Smooth muscle cell (in vitro differentiated cells): ENCODE measurements around the gene ATL2. TPM values are rescaled to one million over a fixed set of nuclear protein-coding genes. Genes with fewer than 3 reads are reported as not detected.

ENCODE experiments used
- DNase-seq: peaks from one replicate; lab custom pipeline; 2025; ENCODE audit not compliant: unreplicated experiment; lab: John Stamatoyannopoulos, UW
- H2AFZ ChIP-seq: fragments of 200-600 bp; sonication (generic); 2 replicates; pipeline ENCODE4 v1.6.0; 2016; ENCODE audit warnings: antibody characterized with exemption, low read depth, mild to moderate bottlenecking
- H3F3A ChIP-seq: fragments of 200-600 bp; sonication (generic); 2 replicates; pipeline ENCODE4 v1.6.0; 2017; ENCODE audit warnings: antibody characterized with exemption, low read depth
- H3K27ac ChIP-seq: fragments of 200-600 bp; sonication (generic); 2 replicates; pipeline ENCODE4 v1.5.1; 2016; ENCODE audit warnings: low read depth, mild to moderate bottlenecking
- H3K27me3 ChIP-seq: fragments of 200-600 bp; sonication (generic); 2 replicates; pipeline ENCODE4 v1.6.1; 2016; ENCODE audit warnings: low read depth, mild to moderate bottlenecking
- H3K36me3 ChIP-seq: fragments of 200-600 bp; sonication (generic); 2 replicates; pipeline ENCODE4 v1.5.1; 2016; ENCODE audit warnings: low read depth
- H3K4me1 ChIP-seq: fragments of 200-600 bp; sonication (generic); 2 replicates; pipeline ENCODE4 v1.5.1; 2016; ENCODE audit warnings: low read depth
- H3K4me2 ChIP-seq: fragments of 200-600 bp; sonication (generic); 2 replicates; pipeline ENCODE4 v1.6.0; 2016; ENCODE audit warnings: mild to moderate bottlenecking
- H3K4me3 ChIP-seq: fragments of 200-600 bp; sonication (generic); 2 replicates; pipeline ENCODE4 v1.5.1; 2016; ENCODE audit warnings: mild to moderate bottlenecking
- H3K79me2 ChIP-seq: fragments of 200-600 bp; sonication (generic); 2 replicates; pipeline ENCODE4 v1.6.0; 2016; ENCODE audit warnings: low read depth, mild to moderate bottlenecking
- H3K9ac ChIP-seq: fragments of 200-600 bp; sonication (generic); 2 replicates; pipeline ENCODE4 v1.6.0; 2016; ENCODE audit warnings: low read depth
- H3K9me3 ChIP-seq: fragments of 200-600 bp; sonication (generic); replicated peaks from 2 replicates; pipeline ENCODE4 v1.5.1; 2016; ENCODE audit warnings: low read depth
- H4K20me1 ChIP-seq: fragments of 200-600 bp; sonication (generic); 2 replicates; pipeline ENCODE4 v1.6.0; 2016; ENCODE audit warnings: low read depth
- WGBS: methylation state at CpG from one replicate; pipeline ENCODE4 v1.1.7; 2016; ENCODE audit warnings: low lambda C conversion rate; 5-methylcytosine and 5-hydroxymethylcytosine counted together
- polyA plus RNA-seq: library from polyadenylated mRNA; unstranded; fragments of >200 nt; fragmentation: Nextera tagmentation; extraction: Ambion mirVana; gene quantifications from 2 replicates; pipeline ENCODE4 v1.2.1, GENCODE V29; 2016
- total RNA-seq: library from RNA; depleted of rRNA; stranded (reverse); fragments of >200 nt; gene quantifications from 2 replicates; pipeline ENCODE4 v1.2.3, GENCODE V29; 2014
- TF ChIP-seq, protein P1 (sequence below): fragments of 200-600 bp; sonication (generic); IDR thresholded peaks from 2 replicates; pipeline ENCODE4 v1.5.1; 2017; ENCODE audit warnings: borderline replicate concordance, mild to moderate bottlenecking, antibody characterized with exemption; ENCODE audit not compliant: insufficient read depth, poor library complexity, severe bottlenecking

ATL2 gene
- total and polyA plus RNA-seq, 2 experiments from 2014 or later: 19.9 to 56.7 TPM

DNA sequence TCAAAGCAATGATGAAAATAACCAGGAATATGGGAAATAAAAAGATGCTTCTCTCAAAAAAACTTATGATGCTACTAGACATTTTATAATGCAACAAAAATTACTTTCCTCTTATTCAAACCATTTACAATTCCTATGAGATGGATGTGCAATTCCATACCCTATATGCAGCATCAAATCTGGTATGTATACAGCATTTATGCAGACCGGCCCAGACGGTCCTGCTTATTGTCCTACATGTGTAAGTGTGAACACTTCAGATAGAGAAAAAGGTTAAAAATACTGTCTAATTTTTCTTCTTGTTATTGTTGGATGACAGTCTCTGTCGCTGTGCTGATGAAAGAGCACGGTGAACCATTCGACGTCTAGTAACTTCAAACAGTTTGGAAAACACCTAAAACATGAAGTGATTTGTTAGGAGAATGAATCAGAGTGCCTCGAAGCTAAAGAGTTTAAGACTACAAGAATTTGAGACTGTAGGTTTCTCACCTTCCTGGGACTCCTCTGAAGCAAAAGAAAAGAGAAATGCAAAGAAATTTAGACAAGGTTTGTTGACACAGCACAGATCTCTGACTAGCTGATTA lies 80.8 kb downstream of the ATL2 start:
- WGBS: 83% methylated on average over 7 of the region's 7 CpGs
- Histone ChIP-seq H3F3A (no peaks in the 10 kb centered on the region), H2AFZ (no peak overlapping the region), H3K9ac (no peak overlapping the region), H3K27ac (no peak overlapping the region), H3K4me3 (no peak overlapping the region), H3K9me3 (no peaks in the 10 kb centered on the region), H4K20me1 (no peaks in the 10 kb centered on the region), H3K4me1 (no peaks in the 10 kb centered on the region), H3K4me2 (no peak overlapping the region), H3K27me3 (no peaks in the 10 kb centered on the region), H3K36me3 (peaks cover 14% of the 10 kb centered on the region), H3K79me2 (no peaks in the 10 kb centered on the region)
- no peak for DNase-seq
- TF ChIP-seq, protein P1, sequence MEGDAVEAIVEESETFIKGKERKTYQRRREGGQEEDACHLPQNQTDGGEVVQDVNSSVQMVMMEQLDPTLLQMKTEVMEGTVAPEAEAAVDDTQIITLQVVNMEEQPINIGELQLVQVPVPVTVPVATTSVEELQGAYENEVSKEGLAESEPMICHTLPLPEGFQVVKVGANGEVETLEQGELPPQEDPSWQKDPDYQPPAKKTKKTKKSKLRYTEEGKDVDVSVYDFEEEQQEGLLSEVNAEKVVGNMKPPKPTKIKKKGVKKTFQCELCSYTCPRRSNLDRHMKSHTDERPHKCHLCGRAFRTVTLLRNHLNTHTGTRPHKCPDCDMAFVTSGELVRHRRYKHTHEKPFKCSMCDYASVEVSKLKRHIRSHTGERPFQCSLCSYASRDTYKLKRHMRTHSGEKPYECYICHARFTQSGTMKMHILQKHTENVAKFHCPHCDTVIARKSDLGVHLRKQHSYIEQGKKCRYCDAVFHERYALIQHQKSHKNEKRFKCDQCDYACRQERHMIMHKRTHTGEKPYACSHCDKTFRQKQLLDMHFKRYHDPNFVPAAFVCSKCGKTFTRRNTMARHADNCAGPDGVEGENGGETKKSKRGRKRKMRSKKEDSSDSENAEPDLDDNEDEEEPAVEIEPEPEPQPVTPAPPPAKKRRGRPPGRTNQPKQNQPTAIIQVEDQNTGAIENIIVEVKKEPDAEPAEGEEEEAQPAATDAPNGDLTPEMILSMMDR: no peak

DNA sequence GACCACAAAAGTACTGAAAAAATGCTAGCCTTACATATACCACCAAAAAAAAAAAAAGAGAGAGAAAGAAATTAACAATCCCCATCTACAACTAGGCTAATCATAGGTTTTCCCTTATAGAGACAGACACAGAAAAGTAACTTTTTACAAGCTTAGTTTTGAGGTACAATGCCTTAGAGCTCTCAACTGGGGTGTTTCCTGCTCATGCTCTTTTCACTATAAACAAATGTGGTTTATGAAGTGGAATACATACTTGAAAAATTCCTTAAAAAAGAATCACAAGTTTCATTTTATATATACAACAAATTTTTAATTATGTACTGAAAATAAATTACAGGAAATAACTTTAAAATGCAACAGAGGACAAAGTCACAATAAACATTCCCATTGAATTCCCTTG lies 82.5 kb downstream of the ATL2 start:
- no peak overlapping the region for H3K4me3 ChIP-seq
- no peak overlapping the region for H2AFZ ChIP-seq
- H3K9ac ChIP-seq: no peak overlapping the region
- no peaks in the 10 kb centered on the region for H3K79me2 ChIP-seq
- H3K36me3 ChIP-seq: peaks cover 14% of the 10 kb centered on the region
- H3F3A ChIP-seq: no peaks in the 10 kb centered on the region
- no peaks in the 10 kb centered on the region for H3K9me3 ChIP-seq
- no peak for DNase-seq
- TF ChIP-seq, protein P1: no peak
- H3K4me2 ChIP-seq: no peak overlapping the region
- no peaks in the 10 kb centered on the region for H3K27me3 ChIP-seq
- H3K4me1 ChIP-seq: no peaks in the 10 kb centered on the region
- no peaks in the 10 kb centered on the region for H4K20me1 ChIP-seq
- no peak overlapping the region for H3K27ac ChIP-seq

DNA sequence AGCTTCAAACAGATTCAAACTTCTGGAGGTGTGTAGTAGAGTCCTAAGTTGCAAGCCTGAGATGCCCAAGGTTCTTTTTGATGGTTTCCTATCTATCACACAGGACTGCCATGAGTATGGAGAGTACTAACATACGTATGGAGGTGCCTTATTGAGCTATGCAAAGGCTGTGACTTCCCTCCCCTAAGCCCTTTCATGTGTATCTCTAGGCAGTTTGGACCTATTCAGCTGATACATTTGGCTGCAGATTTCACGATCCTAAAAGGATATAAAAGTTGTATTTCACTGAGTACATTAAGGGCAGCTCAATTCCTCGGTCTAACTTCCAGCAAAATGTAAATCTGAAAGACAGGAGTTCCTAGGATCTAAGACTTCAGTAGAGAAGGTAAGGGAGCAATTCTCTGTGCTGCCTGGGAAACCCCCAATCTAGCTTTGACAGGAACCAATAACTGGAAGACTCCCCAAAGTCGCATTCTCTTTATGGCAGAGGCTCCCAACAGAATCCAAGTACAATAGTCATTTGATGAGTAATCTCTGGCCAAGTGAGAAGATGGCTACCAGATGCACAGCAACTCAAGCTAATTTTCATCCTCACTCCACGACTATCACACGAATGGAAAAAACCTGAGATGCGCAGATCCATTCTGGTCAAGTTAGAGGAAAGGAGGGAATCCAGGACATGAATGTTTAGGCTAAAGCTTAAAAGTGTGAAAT lies 83.8 kb downstream of the ATL2 start:
- WGBS: 96% methylated on average over 7 of the region's 7 CpGs
- Histone ChIP-seq H2AFZ (no peak overlapping the region), H3K27me3 (no peaks in the 10 kb centered on the region), H3K79me2 (no peaks in the 10 kb centered on the region), H3K9me3 (no peaks in the 10 kb centered on the region), H3K27ac (no peak overlapping the region), H3K4me2 (no peak overlapping the region), H4K20me1 (no peaks in the 10 kb centered on the region), H3K36me3 (peaks cover 11% of the 10 kb centered on the region), H3F3A (no peaks in the 10 kb centered on the region), H3K9ac (no peak overlapping the region), H3K4me3 (no peak overlapping the region), H3K4me1 (no peaks in the 10 kb centered on the region)
- DNase-seq: no peak
- TF ChIP-seq, protein P1: no peak

DNA sequence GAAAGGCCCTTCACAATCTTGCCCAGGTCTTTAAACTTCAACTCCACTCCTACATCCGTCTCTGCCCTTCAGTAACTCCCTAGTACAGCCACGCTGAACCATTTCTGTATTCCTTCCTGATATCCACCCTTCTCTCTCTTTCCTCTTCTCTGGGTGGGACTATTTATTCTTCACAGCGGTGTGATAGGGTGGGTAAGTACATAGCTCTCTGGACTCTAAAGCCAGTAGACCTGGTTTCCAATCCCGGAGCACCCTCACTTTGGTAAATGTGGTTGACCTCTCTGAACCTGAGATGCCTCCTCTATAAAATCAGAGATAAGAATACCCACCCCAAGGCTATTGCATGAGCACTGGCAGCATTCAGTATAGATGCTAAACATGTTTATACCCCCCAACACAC lies 86.7 kb downstream of the ATL2 start:
- TF ChIP-seq, protein P1: no peak
- no peaks in the 10 kb centered on the region for H3K9me3 ChIP-seq
- no peaks in the 10 kb centered on the region for H3F3A ChIP-seq
- H3K4me3 ChIP-seq: no peak overlapping the region
- no peaks in the 10 kb centered on the region for H3K79me2 ChIP-seq
- H3K9ac ChIP-seq: no peak overlapping the region
- H2AFZ ChIP-seq: no peak overlapping the region
- WGBS: 91% methylated on average over 4 of the region's 4 CpGs
- H3K27me3 ChIP-seq: no peaks in the 10 kb centered on the region
- DNase-seq: no peak
- H3K36me3 ChIP-seq: no peaks in the 10 kb centered on the region
- H3K27ac ChIP-seq: no peak overlapping the region
- H3K4me1 ChIP-seq: no peaks in the 10 kb centered on the region
- no peaks in the 10 kb centered on the region for H4K20me1 ChIP-seq
- H3K4me2 ChIP-seq: no peak overlapping the region
